RWPE1 (cell line): ENCODE results near the gene CCDC116.
"Not testable (repeated sequence)": the region's sequence is repeated elsewhere in the genome, so short reads cannot be mapped to it uniquely, and the experiment has no call there.

ENCODE experiments used
- CTCF ChIA-PET: fragments of 350-600 bp; sonication (Branson Sonifier 250); formaldehyde crosslinking; extraction: SDS; loops from one replicate; lab custom pipeline; 2021; lab: Yijun Ruan, JAX
- POLR2A ChIA-PET: fragments of 400-600 bp; formaldehyde crosslinking; extraction: SDS; loops from one replicate; lab custom pipeline; 2020; ENCODE audit warnings: antibody characterized with exemption; ENCODE audit not compliant: low non-redundant PET; lab: Yijun Ruan, JAX
- DNase-seq: peaks from one replicate; pipeline ENCODE4 v3.0.0; 2012; ENCODE audit warnings: low spot score
- H3K27ac ChIP-seq: fragments of 450-650 bp; 2 replicates; pipeline ENCODE4 v1.5.1; 2017
- CTCF ChIP-seq: fragments of 450-650 bp; conservative IDR thresholded peaks from 2 replicates; pipeline ENCODE4 v1.5.1; 2017; ENCODE audit warnings: low read depth, mild to moderate bottlenecking

CCDC116 gene

GRCh38 chr22:21643533-21644357 is 11.2 kb downstream of the CCDC116 start:
- ChIA-PET POLR2A (interaction anchor here (1.2 kb wide), 1 partner anchor 15 kb away, joined by 5 read pairs; no protein-coding TSS in a partner anchor), CTCF (interaction anchor here (1.2 to 1.5 kb wide), 2 partner anchors 14 to 19 kb away, joined by 4 to 5 read pairs; no protein-coding TSS in a partner anchor)
- peak overlapping the region; percentile 69 for H3K27ac ChIP-seq
- TF ChIP-seq CTCF: no peak
- no peak for DNase-seq

- H3K27ac ChIP-seq: peak overlapping the region; percentile 31; the same call in 1 of the 2 replicates
- CTCF ChIA-PET, DNase-seq, POLR2A ChIA-PET: not testable (repeated sequence)
Observed at GRCh38 chr22:21645513-21645912, 13.0 kb downstream of the CCDC116 start.

GRCh38 chr22:21646608-21647590 is 14.3 kb downstream of the CCDC116 start:
- ChIA-PET POLR2A (no interaction called here), CTCF (interaction anchor here (0.8 to 1.1 kb wide), 2 partner anchors 11 to 61 kb away, joined by 3 to 4 read pairs; no protein-coding TSS in a partner anchor)
- 0 out of 2 replicates have a peak overlapping the region, but pooled peaks have one; percentile 19 for H3K27ac ChIP-seq
- no peak for DNase-seq
- peak; percentile 86 for TF ChIP-seq CTCF

GRCh38 chr22:21650280-21650679 is 17.7 kb downstream of the CCDC116 start:
- TF ChIP-seq CTCF: no peak
- peak overlapping the region; percentile 69; the same call in 1 of the 2 replicates for H3K27ac ChIP-seq
- CTCF ChIA-PET: no interaction called here
- no peak for DNase-seq
- POLR2A ChIA-PET: no interaction called here

- peak overlapping the region; percentile 69 for H3K27ac ChIP-seq
- CTCF ChIA-PET: no interaction called here
- POLR2A ChIA-PET: no interaction called here
- no peak for TF ChIP-seq CTCF
- no peak for DNase-seq
Observed at GRCh38 chr22:21650823-21651520, 18.4 kb downstream of the CCDC116 start.

- TF ChIP-seq CTCF: no peak
- no peak for DNase-seq
- H3K27ac ChIP-seq: peak overlapping the region; percentile 69
- ChIA-PET CTCF (no interaction called here), POLR2A (no interaction called here)
Observed at GRCh38 chr22:21651521-21652009, 19.0 kb downstream of the CCDC116 start.
